H9 (cell line): ENCODE measurements around the gene SLC6A8. TPM values are rescaled to one million over a fixed set of nuclear protein-coding genes. Genes with fewer than 3 reads are reported as not detected.
"Not testable (repeated sequence)": the region's sequence is repeated elsewhere in the genome, so short reads cannot be mapped to it uniquely, and the experiment has no call there.

ENCODE experiments used
- DNase-seq: peaks from one replicate; pipeline ENCODE4 v3.0.0-alpha.2; 2017
- H2AFZ ChIP-seq: one replicate; pipeline ENCODE4 v1.6.1; 2013; ENCODE audit warnings: mild to moderate bottlenecking, low read length, control low read depth, moderate library complexity
- H2AK5ac ChIP-seq: 2 replicates; pipeline ENCODE4 v1.6.1; 2013; ENCODE audit warnings: low read length, control low read depth, mixed read lengths; ENCODE audit not compliant: insufficient read length
- H2BK120ac ChIP-seq: one replicate; pipeline ENCODE4 v1.6.1; 2013; ENCODE audit warnings: low read depth, mild to moderate bottlenecking, low read length, control low read depth, inconsistent platforms; ENCODE audit not compliant: poor library complexity, severe bottlenecking
- H2BK12ac ChIP-seq: 2 replicates; pipeline ENCODE4 v1.6.1; 2013; ENCODE audit warnings: low read length, control low read depth, mixed read lengths, low read depth; ENCODE audit not compliant: insufficient read length
- H2BK15ac ChIP-seq: 2 replicates; pipeline ENCODE4 v1.6.1; 2013; ENCODE audit warnings: low read depth, low read length, control low read depth
- H2BK20ac ChIP-seq: one replicate; pipeline ENCODE4 v1.6.1; 2013; ENCODE audit warnings: low read depth, mild to moderate bottlenecking, low read length, control low read depth, inconsistent platforms; ENCODE audit not compliant: poor library complexity, severe bottlenecking
- H2BK5ac ChIP-seq: 2 replicates; pipeline ENCODE4 v1.6.1; 2013; ENCODE audit warnings: low read length, control low read depth, mixed read lengths; ENCODE audit not compliant: insufficient read length
- H3K14ac ChIP-seq: 2 replicates; pipeline ENCODE4 v1.6.1; 2013; ENCODE audit warnings: low read length, control low read depth; ENCODE audit not compliant: insufficient read depth
- H3K18ac ChIP-seq: 2 replicates; pipeline ENCODE4 v1.6.1; 2013; ENCODE audit warnings: low read depth, mild to moderate bottlenecking, mixed read lengths, low read length, control low read depth; ENCODE audit not compliant: insufficient read length
- H3K23ac ChIP-seq: 2 replicates; pipeline ENCODE4 v1.6.1; 2013; ENCODE audit warnings: low read length, control low read depth, mixed read lengths, low read depth; ENCODE audit not compliant: insufficient read length
- H3K23me2 ChIP-seq: 2 replicates; pipeline ENCODE4 v1.6.1; 2013; ENCODE audit warnings: low read depth, mild to moderate bottlenecking, mixed read lengths, low read length, control low read depth; ENCODE audit not compliant: insufficient read length, poor library complexity, severe bottlenecking
- H3K27ac ChIP-seq: 2 replicates; pipeline ENCODE4 v1.5.1; 2013; ENCODE audit warnings: low read length, control low read depth, mixed read lengths, low read depth; ENCODE audit not compliant: insufficient read length
- H3K27me3 ChIP-seq: 2 replicates; pipeline ENCODE4 v1.6.1; 2013; ENCODE audit warnings: low read length, control low read depth, inconsistent platforms; ENCODE audit not compliant: insufficient read depth
- H3K4ac ChIP-seq: 2 replicates; pipeline ENCODE4 v1.6.1; 2013; ENCODE audit warnings: low read depth, mild to moderate bottlenecking, control low read depth, inconsistent platforms, low read length, moderate library complexity
- H3K4me1 ChIP-seq: 2 replicates; pipeline ENCODE4 v1.6.1; 2013; ENCODE audit warnings: low read length, control low read depth, inconsistent platforms; ENCODE audit not compliant: insufficient read depth
- H3K4me2 ChIP-seq: 2 replicates; pipeline ENCODE4 v1.6.1; 2013; ENCODE audit warnings: low read length, control low read depth, mixed read lengths; ENCODE audit not compliant: insufficient read length, insufficient read depth
- H3K56ac ChIP-seq: 2 replicates; pipeline ENCODE4 v1.6.1; 2013; ENCODE audit warnings: low read depth, mild to moderate bottlenecking, mixed read lengths, low read length, control low read depth; ENCODE audit not compliant: insufficient read length
- H3K79me1 ChIP-seq: 2 replicates; pipeline ENCODE4 v1.6.1; 2013; ENCODE audit warnings: low read depth, mild to moderate bottlenecking, moderate library complexity, low read length, control low read depth, inconsistent platforms; ENCODE audit not compliant: insufficient read depth, poor library complexity, severe bottlenecking
- H3K79me2 ChIP-seq: 2 replicates; pipeline ENCODE4 v1.6.1; 2013; ENCODE audit warnings: low read length, control low read depth, inconsistent platforms; ENCODE audit not compliant: insufficient read depth
- H3K9ac ChIP-seq: 2 replicates; pipeline ENCODE4 v1.6.1; 2013; ENCODE audit warnings: low read length, control low read depth, mixed read lengths; ENCODE audit not compliant: insufficient read length; ENCODE audit errors: extremely low read depth
- H3K9me3 ChIP-seq: one replicate; pipeline ENCODE4 v1.6.1; 2013; ENCODE audit warnings: low read depth, low read length, inconsistent platforms; ENCODE audit not compliant: control insufficient read depth
- H3T11ph ChIP-seq: one replicate; pipeline ENCODE4 v1.6.1; 2013; ENCODE audit warnings: mild to moderate bottlenecking, low read length, control low read depth, inconsistent platforms
- H4K20me1 ChIP-seq: one replicate; pipeline ENCODE4 v1.6.1; 2013; ENCODE audit not compliant: control insufficient read depth, insufficient read length, insufficient read depth
- H4K5ac ChIP-seq: 2 replicates; pipeline ENCODE4 v1.6.1; 2013; ENCODE audit warnings: low read depth, mild to moderate bottlenecking, mixed read lengths, low read length, control low read depth; ENCODE audit not compliant: insufficient read length
- H4K8ac ChIP-seq: replicated peaks from 2 replicates; pipeline ENCODE4 v1.6.1; 2013; ENCODE audit warnings: low read length, control low read depth, mixed read lengths, low read depth; ENCODE audit not compliant: insufficient read length
- H4K91ac ChIP-seq: 2 replicates; pipeline ENCODE4 v1.6.1; 2013; ENCODE audit warnings: low read depth, mild to moderate bottlenecking, moderate library complexity, mixed read lengths, low read length, control low read depth; ENCODE audit not compliant: insufficient read length
- H3K27ac Mint-ChIP-seq, 3 experiments: 2 replicates in 2 of 3; 3 replicates in 1 of 3; pipeline ENCODE4 v1.8.0; 2020 to 2021; ENCODE audit warnings: mixed read lengths in 3 of 3, mild to moderate bottlenecking in 1 of 3, moderate library complexity in 1 of 3
- H3K27me3 Mint-ChIP-seq: 2 replicates; pipeline ENCODE4 v1.8.0; 2021; ENCODE audit warnings: low read depth, mild to moderate bottlenecking, moderate library complexity, mixed read lengths
- H3K36me3 Mint-ChIP-seq, 3 experiments: 2 replicates in 2 of 3; 3 replicates in 1 of 3; pipeline ENCODE4 v1.8.0; 2020 to 2021; ENCODE audit warnings: low read depth in 3 of 3, mixed read lengths in 3 of 3; ENCODE audit not compliant: insufficient read depth in 1 of 3
- H3K4me1 Mint-ChIP-seq, 2 experiments: 2 replicates each; pipeline ENCODE4 v1.8.0; 2020; ENCODE audit warnings: mixed read lengths in 2 of 2
- H3K4me3 Mint-ChIP-seq, 2 experiments: 2 replicates in 1 of 2; 3 replicates in 1 of 2; pipeline ENCODE4 v1.8.0; 2020 to 2021; ENCODE audit warnings: mild to moderate bottlenecking in 2 of 2, mixed read lengths in 2 of 2, moderate library complexity in 1 of 2
- H3K9me3 Mint-ChIP-seq, 2 experiments: 2 replicates in 1 of 2; 3 replicates in 1 of 2; pipeline ENCODE4 v1.8.0; 2020; ENCODE audit warnings: mild to moderate bottlenecking in 2 of 2, mixed read lengths in 2 of 2, moderate library complexity in 1 of 2
- WGBS: extraction: QIAGEN DNeasy Blood & Tissue Kit; methylation state at CpG from one replicate; pipeline ENCODE4 v1.1.7; 2013; ENCODE audit warnings: missing lambda C conversion rate, low lambda C conversion rate, mixed read lengths; ENCODE audit not compliant: insufficient read length; ENCODE audit errors: extremely low coverage; 5-methylcytosine and 5-hydroxymethylcytosine counted together
- total RNA-seq: library from RNA; stranded (reverse); gene quantifications from 2 replicates; pipeline ENCODE4 v1.2.1, GENCODE V29; 2021
- TF ChIP-seq, protein P1 (sequence below): fragments of 200-600 bp; sonication (generic); conservative IDR thresholded peaks from 3 replicates; pipeline ENCODE4 v1.8.0; 2021; ENCODE audit warnings: antibody characterized with exemption, mild to moderate bottlenecking

SLC6A8 gene
- total RNA-seq, 1 experiment from 2014 or later, result 229 TPM

GRCh38 chrX:153705403-153706060 is 17.8 kb downstream of the SLC6A8 start:
- H3K79me2 ChIP-seq, H4K5ac ChIP-seq, H3K23ac ChIP-seq, DNase-seq, H3K14ac ChIP-seq, H3K27ac Mint-ChIP-seq, H2BK12ac ChIP-seq, H2BK5ac ChIP-seq, H3K23me2 ChIP-seq, H3K4me1 ChIP-seq, H3K4me2 ChIP-seq, H3K27me3 ChIP-seq, H2BK120ac ChIP-seq, H3K27me3 Mint-ChIP-seq, H4K8ac ChIP-seq, H3K4me1 Mint-ChIP-seq, H3K56ac ChIP-seq, H3K79me1 ChIP-seq, H3K9me3 ChIP-seq, H2AFZ ChIP-seq, H3T11ph ChIP-seq, H2BK15ac ChIP-seq, H4K20me1 ChIP-seq, H2BK20ac ChIP-seq, H4K91ac ChIP-seq, H3K4me3 Mint-ChIP-seq, H3K4ac ChIP-seq, H3K9ac ChIP-seq, H3K18ac ChIP-seq, H2AK5ac ChIP-seq, H3K27ac ChIP-seq: not testable (repeated sequence)
- peaks cover 69 to 82% of the 10 kb centered on the region in 2 experiments for H3K9me3 Mint-ChIP-seq
- peaks cover 28 to 67% (median 54%) of the 10 kb centered on the region in 3 experiments for H3K36me3 Mint-ChIP-seq
- WGBS, result no CpG with 5 or more reads among the region's 18 CpGs
- TF ChIP-seq, protein P1, sequence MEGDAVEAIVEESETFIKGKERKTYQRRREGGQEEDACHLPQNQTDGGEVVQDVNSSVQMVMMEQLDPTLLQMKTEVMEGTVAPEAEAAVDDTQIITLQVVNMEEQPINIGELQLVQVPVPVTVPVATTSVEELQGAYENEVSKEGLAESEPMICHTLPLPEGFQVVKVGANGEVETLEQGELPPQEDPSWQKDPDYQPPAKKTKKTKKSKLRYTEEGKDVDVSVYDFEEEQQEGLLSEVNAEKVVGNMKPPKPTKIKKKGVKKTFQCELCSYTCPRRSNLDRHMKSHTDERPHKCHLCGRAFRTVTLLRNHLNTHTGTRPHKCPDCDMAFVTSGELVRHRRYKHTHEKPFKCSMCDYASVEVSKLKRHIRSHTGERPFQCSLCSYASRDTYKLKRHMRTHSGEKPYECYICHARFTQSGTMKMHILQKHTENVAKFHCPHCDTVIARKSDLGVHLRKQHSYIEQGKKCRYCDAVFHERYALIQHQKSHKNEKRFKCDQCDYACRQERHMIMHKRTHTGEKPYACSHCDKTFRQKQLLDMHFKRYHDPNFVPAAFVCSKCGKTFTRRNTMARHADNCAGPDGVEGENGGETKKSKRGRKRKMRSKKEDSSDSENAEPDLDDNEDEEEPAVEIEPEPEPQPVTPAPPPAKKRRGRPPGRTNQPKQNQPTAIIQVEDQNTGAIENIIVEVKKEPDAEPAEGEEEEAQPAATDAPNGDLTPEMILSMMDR, result peak; percentile 45; the same call in 2 of the 3 replicates
